Testis (tissue), 2 donors: ENCODE results near the gene RNH1.

ENCODE experiments used
- POLR2A ChIP-seq: fragments of 450-650 bp; IDR thresholded peaks from one replicate; pipeline ENCODE4 v1.6.1; 2017; ENCODE audit warnings: antibody characterized with exemption, mild to moderate bottlenecking, moderate library complexity
- TF ChIP-seq, protein P1 (sequence below), 3 experiments: fragments of 450-650 bp in 2 of 3; fragments of 200-600 bp in 1 of 3; sonication (generic) in 1 of 3; IDR thresholded peaks; one replicate each; pipeline ENCODE4 v1.5.1; 2016 to 2019; ENCODE audit warnings: antibody characterized with exemption in 3 of 3, mild to moderate bottlenecking in 2 of 3, moderate library complexity in 1 of 3

DNA sequence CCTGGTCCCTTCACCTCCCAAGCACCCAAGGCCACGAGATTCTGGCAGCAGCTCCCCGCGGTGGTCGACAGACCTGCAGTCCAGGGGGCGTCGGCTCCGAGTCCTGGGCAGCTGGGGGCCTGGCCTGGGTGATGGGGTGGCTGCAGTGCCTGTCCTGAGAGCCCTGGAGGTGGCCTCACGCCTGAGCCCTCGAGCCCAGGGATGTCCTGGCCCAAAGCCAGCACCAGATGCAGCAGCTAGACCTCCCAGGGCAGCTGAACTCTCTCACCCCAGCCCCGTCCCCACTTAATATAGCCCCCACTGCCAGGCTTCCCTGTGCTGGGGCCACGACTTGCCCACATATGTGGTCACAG lies 46.9 kb upstream of the RNH1 start:
- no peak for TF ChIP-seq POLR2A
- TF ChIP-seq, protein P1, sequence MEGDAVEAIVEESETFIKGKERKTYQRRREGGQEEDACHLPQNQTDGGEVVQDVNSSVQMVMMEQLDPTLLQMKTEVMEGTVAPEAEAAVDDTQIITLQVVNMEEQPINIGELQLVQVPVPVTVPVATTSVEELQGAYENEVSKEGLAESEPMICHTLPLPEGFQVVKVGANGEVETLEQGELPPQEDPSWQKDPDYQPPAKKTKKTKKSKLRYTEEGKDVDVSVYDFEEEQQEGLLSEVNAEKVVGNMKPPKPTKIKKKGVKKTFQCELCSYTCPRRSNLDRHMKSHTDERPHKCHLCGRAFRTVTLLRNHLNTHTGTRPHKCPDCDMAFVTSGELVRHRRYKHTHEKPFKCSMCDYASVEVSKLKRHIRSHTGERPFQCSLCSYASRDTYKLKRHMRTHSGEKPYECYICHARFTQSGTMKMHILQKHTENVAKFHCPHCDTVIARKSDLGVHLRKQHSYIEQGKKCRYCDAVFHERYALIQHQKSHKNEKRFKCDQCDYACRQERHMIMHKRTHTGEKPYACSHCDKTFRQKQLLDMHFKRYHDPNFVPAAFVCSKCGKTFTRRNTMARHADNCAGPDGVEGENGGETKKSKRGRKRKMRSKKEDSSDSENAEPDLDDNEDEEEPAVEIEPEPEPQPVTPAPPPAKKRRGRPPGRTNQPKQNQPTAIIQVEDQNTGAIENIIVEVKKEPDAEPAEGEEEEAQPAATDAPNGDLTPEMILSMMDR (IDR thresholded peaks at IDR 0.05): no peak
